ENCODE measurements around the gene NECAB3.

The NECAB3 gene

DNA sequence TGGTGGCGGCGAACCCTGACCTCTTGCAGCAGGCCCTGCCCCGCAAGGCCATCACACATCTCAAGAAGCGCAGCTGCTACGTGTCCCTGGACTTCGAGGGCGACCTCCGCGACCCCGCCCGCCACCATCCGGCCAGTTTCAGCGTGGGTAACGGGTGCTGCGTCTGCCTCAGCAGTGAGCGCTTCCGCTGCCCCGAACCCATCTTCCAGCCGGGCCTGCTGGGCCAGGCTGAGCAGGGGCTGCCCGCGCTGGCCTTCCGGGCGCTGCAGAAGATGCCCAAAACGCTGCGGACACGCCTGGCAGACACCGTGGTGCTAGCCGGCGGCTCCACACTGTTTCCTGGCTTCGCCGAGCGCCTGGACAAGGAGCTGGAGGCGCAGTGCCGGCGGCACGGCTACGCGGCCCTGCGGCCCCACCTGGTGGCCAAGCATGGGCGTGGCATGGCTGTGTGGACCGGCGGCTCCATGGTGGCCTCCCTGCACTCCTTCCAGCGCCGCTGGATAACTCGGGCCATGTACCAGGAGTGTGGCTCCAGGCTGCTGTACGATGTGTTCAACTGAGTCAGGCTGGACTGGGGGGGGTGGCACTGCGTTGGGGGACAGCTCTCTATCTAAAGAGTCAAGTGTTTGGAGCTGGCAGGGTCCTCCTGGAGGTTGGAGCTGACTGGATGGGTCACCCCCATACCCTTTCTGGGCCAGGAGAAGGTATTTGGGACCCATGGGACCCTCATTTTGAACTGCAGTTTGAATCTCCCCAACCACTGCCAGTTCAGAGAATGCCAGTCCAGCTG is 6.4 kb downstream of the NECAB3 start:
- Histone ChIP-seq H3K4me1 (ENCODE audit: control insufficient read depth, insufficient read depth, low read length) (peaks cover 52% of the 10 kb centered on the region), H3K27ac (ENCODE audit: low read length) (peak overlapping the region; percentile 88), H3K9ac (ENCODE audit: low read length in 2 of 2) (peak overlapping the region; percentile 47 to 56)

DNA sequence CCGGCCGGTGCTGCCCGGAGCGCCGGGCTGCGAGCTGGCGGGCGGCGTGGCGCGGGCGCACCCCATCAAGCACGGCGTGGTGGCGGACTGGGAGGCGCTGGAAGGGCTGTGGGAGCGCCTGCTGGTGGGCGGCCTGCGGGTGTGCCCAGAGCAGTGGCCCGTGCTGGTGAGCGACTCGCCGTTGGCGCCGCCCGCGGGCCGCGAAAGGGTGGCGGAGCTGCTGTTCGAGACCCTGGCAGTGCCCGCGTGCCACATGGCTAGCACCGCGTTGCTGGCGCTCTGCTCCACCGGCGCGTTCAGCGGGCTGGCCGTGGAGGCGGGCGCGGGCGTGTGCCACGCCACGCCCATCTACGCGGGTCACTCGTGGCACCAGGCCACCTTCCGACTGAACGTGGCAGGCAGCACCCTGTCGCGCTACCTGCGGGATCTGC is 7.0 kb downstream of the NECAB3 start:
- peak overlapping the region; percentile 32 to 77 for H3K4me3 ChIP-seq (ENCODE audit: low read length in 2 of 2)
- H3K27ac ChIP-seq (ENCODE audit: low read length), result peak overlapping the region; percentile 88
- H3K27me3 ChIP-seq (ENCODE audit: control insufficient read depth in 1 of 2, insufficient read depth in 2 of 2, low read length in 2 of 2), result no peaks in the 10 kb centered on the region
- peaks cover 52% of the 10 kb centered on the region for H3K4me1 ChIP-seq (ENCODE audit: control insufficient read depth, insufficient read depth, low read length)
- peak overlapping the region; percentile 47 to 56 for H3K9ac ChIP-seq (ENCODE audit: low read length in 2 of 2)
- H3K36me3 ChIP-seq (ENCODE audit: control insufficient read depth in 2 of 2, insufficient read depth in 2 of 2, low read length in 2 of 2), result peaks cover 10 to 15% of the 10 kb centered on the region in 2 donors
- H3K9me3 ChIP-seq (ENCODE audit: control insufficient read depth in 2 of 2, low read length in 2 of 2), result no peaks in the 10 kb centered on the region

More for the DNA sequence above, 6.4 kb downstream of the NECAB3 start:
- H3K36me3 ChIP-seq (ENCODE audit: control insufficient read depth in 2 of 2, insufficient read depth in 2 of 2, low read length in 2 of 2), result peaks cover 10 to 15% of the 10 kb centered on the region in 2 donors
- H3K4me3 ChIP-seq (ENCODE audit: low read length in 2 of 2), result peak overlapping the region; percentile 32 to 77
- H3K9me3 ChIP-seq (ENCODE audit: control insufficient read depth in 2 of 2, low read length in 2 of 2), result no peaks in the 10 kb centered on the region
- H3K27me3 ChIP-seq (ENCODE audit: control insufficient read depth in 1 of 2, insufficient read depth in 2 of 2, low read length in 2 of 2), result no peaks in the 10 kb centered on the region

DNA sequence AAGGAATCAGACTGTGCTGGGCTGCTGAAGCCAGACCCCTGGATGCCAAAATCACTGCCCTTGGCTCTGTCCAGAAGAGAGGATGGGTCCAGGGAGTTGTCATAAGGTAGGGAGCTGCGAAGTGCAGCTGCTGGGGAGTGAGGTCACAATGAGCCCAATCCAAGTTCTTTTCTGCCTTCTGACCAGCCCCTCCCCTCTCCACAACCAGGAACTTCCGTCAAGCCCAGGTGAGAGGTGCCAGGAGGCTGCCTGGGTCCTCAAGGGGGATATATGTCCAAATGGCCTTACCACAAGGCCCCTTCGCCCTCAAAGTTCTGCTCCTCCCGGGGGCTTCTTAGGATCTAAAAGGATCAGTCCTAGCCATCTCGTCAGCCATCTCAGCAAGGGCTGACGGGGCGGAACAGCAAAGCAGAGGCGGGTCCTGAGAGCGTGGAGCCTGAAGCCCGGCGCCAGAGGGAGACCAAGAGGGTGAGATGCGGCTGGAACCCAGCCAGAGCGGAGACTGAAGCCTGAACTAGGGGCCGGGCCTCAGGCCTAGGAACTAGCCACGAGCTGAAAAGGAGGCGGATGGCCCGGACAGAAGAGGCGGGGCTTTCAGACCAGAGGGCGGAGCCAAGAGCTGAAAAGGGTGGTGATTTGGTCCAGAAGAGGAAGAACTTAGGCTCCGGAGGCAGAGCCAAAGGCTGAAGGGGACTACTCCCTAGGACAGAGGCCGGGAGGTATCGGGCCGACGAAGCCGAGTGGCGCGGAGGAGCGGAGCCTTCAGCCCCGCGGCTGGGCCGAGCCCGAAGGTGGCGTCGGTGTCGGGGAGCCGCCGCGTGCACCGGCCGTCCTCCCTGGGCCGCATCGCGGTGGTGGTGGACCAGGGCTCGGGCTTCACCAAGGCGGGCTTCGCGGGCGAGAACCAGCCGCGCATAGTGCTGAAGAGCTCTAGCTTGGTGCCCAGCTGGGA is 7.7 kb downstream of the NECAB3 start, which contains the start of gene ACTL10:
Gene ACTL10 (plus strand): TSS at position 651 of the 952 bp plus-strand sequence. CDS start 555 bp downstream, outside the sequence.
- Histone ChIP-seq H3K36me3 (ENCODE audit: control insufficient read depth in 2 of 2, insufficient read depth in 2 of 2, low read length in 2 of 2) (peaks cover 10 to 14% of the 10 kb centered on the region in 2 donors), H3K27ac (ENCODE audit: low read length) (peak within 1 kb of the TSS; percentile 88), H3K9me3 (ENCODE audit: control insufficient read depth in 2 of 2, low read length in 2 of 2) (no peaks in the 10 kb centered on the region), H3K4me1 (ENCODE audit: control insufficient read depth, insufficient read depth, low read length) (peaks cover 52% of the 10 kb centered on the region), H3K27me3 (ENCODE audit: control insufficient read depth in 1 of 2, insufficient read depth in 2 of 2, low read length in 2 of 2) (no peaks in the 10 kb centered on the region), H3K9ac (ENCODE audit: low read length in 2 of 2) (peak within 1 kb of the TSS; percentile 56 to 80), H3K4me3 (ENCODE audit: low read length in 2 of 2) (peak within 1 kb of the TSS; percentile 32 to 77)

DNA sequence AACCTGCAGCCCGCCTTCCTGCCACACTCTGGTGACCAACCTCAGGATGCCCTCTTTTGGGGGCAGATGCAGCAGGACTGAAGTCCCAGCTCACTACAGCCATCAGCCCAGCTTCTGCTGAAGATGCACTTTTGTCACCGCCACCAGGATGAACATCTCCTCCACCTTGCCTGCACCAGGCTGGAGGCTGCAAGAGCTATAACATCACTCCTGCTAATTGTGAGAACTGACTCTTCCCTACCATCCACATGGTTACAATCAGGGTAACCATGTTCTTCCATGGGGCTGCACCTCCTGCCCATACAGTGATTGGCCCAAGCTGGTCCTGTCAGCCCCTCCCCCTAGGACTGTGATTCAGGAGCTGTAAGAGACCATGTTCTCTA is 9.5 kb downstream of the NECAB3 start:
- H3K9ac ChIP-seq (ENCODE audit: low read length in 2 of 2), result no peak overlapping the region
- H3K27ac ChIP-seq (ENCODE audit: low read length), result peak overlapping the region; percentile 89
- H3K27me3 ChIP-seq (ENCODE audit: control insufficient read depth in 1 of 2, insufficient read depth in 2 of 2, low read length in 2 of 2), result no peaks in the 10 kb centered on the region
- peaks cover 6 to 13% of the 10 kb centered on the region in 2 donors for H3K36me3 ChIP-seq (ENCODE audit: control insufficient read depth in 2 of 2, insufficient read depth in 2 of 2, low read length in 2 of 2)
- no peak overlapping the region for H3K4me3 ChIP-seq (ENCODE audit: low read length in 2 of 2)
- H3K4me1 ChIP-seq (ENCODE audit: control insufficient read depth, insufficient read depth, low read length), result peaks cover 49% of the 10 kb centered on the region
- no peaks in the 10 kb centered on the region for H3K9me3 ChIP-seq (ENCODE audit: control insufficient read depth in 2 of 2, low read length in 2 of 2)

DNA sequence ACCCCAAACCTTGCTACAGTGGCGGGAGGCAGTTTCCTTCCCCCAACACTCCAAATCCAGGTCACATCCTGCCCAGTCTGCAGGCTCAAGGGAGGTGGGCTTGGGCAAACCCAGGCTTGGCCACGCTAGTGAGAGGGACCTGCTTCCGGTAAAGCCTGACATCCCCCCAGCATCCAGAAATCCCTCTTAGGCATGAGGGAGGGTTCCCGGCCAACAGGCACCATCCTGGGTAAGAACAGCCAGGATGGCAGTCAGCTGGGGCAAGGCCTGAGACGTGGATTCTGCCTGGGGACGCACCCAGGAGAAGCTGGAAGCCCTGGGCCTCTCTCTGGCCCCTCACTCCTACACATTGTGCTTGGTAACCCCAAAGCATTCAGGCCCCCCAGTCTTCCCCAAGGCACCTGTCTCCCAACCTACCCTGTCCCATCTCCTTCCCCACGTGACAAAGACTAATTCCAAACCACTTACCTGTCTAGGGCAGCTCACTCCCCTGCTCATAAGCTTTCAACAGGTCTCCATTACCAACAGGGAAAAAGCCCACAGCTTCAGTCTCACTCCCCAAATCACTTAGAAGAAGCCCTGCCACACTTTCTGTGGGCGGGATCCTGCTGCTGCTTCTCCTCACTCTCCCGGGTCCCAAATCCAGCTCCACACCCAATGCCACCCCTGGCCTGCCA is 10.0 kb downstream of the NECAB3 start:
- peak overlapping the region; percentile 89 for H3K27ac ChIP-seq (ENCODE audit: low read length)
- H3K9me3 ChIP-seq (ENCODE audit: control insufficient read depth in 2 of 2, low read length in 2 of 2), result no peaks in the 10 kb centered on the region
- peaks cover 49% of the 10 kb centered on the region for H3K4me1 ChIP-seq (ENCODE audit: control insufficient read depth, insufficient read depth, low read length)
- H3K4me3 ChIP-seq (ENCODE audit: low read length in 2 of 2), result peak overlapping the region; percentile 87
- no peaks in the 10 kb centered on the region for H3K27me3 ChIP-seq (ENCODE audit: control insufficient read depth in 1 of 2, insufficient read depth in 2 of 2, low read length in 2 of 2)
- peaks cover 9 to 13% of the 10 kb centered on the region in 2 donors for H3K36me3 ChIP-seq (ENCODE audit: control insufficient read depth in 2 of 2, insufficient read depth in 2 of 2, low read length in 2 of 2)
- peak overlapping the region; percentile 83 to 85 for H3K9ac ChIP-seq (ENCODE audit: low read length in 2 of 2)

DNA sequence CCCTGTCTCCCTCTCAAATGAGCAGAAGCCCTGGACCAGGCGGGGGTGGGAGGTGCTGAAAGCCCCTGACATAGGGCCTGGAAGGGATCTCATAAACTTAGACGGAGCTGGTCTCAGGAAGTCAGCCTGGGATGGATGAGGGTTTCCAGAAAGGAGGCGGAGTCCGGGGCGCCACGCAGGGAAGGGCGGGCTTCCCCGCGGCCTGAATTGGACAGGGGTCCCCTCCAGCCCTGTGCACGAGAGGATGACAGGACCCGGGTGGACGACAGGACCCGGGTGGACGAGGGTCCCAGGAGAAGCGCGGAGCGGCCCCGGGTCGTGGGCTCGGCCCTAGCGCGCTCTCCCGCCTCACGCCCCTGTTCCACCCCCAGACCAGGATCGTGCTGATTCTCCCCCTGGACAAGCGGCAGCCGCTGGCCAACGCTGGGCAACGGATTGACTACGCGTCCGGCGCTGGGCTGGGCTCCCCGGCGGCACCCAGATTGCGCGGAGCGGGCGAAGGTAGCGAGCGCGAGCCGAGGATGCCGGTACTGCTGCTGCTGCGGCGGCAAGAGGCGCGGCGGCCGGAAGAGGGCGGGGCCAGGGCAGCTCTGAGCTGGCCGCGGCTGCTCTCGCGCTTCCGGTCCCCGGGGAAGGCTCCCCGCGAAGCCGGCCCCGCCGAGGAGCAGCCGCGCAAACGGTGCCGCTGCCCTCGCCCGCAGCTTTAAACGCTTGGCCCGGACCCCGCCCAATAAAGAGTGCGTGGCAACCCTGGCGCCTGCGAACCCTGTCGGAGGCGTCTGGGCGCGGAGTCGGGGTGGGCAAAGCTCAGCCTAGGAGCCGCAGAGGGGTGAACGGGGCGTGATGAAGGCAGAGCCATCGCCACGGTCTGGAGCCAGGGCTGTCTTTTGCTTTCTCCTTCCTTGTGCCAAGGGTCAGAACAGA is 10.8 kb downstream of the NECAB3 start:
- Histone ChIP-seq H3K4me1 (ENCODE audit: control insufficient read depth, insufficient read depth, low read length) (peaks cover 48% of the 10 kb centered on the region), H3K36me3 (ENCODE audit: control insufficient read depth in 2 of 2, insufficient read depth in 2 of 2, low read length in 2 of 2) (peaks cover 7 to 9% of the 10 kb centered on the region in 2 donors), H3K27ac (ENCODE audit: low read length) (peak overlapping the region; percentile 89), H3K27me3 (ENCODE audit: control insufficient read depth in 1 of 2, insufficient read depth in 2 of 2, low read length in 2 of 2) (no peaks in the 10 kb centered on the region), H3K9me3 (ENCODE audit: control insufficient read depth in 2 of 2, low read length in 2 of 2) (no peaks in the 10 kb centered on the region), H3K9ac (ENCODE audit: low read length in 2 of 2) (peak overlapping the region; percentile 83 to 85), H3K4me3 (ENCODE audit: low read length in 2 of 2) (peak overlapping the region; percentile 87)

DNA sequence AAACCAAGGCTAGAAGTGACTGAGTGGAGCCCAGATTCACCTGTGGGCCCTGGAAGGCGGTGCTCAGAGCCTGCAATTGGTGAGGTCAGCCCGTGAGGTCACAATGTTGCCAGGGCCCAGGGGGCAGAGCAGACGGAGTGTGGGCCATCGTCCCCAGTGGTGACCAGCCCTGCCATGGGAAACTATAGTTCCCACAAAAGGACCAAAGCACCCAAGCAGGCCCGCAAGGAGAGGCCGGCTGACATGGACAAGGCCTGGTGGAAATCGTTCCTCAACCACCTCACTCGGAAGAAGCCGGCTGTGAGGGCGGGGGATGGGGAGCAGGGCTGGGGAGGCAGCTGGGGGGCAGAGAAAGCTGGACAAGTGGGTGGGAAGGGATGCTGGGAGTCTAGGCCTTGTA is 12.1 kb downstream of the NECAB3 start, which contains the start of gene C20orf144:
Gene C20orf144 (plus strand): TSS at position 156 of the 400 bp plus-strand sequence. CDS start 19 bp downstream, at position 175.
- Histone ChIP-seq H3K4me1 (ENCODE audit: control insufficient read depth, insufficient read depth, low read length) (peaks cover 35% of the 10 kb centered on the region), H3K9ac (ENCODE audit: low read length in 2 of 2) (peak within 1 kb of the TSS; percentile 68 to 85), H3K27me3 (ENCODE audit: control insufficient read depth in 1 of 2, insufficient read depth in 2 of 2, low read length in 2 of 2) (no peaks in the 10 kb centered on the region), H3K9me3 (ENCODE audit: control insufficient read depth in 2 of 2, low read length in 2 of 2) (no peaks in the 10 kb centered on the region), H3K27ac (ENCODE audit: low read length) (peak within 1 kb of the TSS; percentile 89), H3K36me3 (ENCODE audit: control insufficient read depth in 2 of 2, insufficient read depth in 2 of 2, low read length in 2 of 2) (peaks cover 14 to 15% of the 10 kb centered on the region in 2 donors), H3K4me3 (ENCODE audit: low read length in 2 of 2) (peak within 1 kb of the TSS; percentile 87)

DNA sequence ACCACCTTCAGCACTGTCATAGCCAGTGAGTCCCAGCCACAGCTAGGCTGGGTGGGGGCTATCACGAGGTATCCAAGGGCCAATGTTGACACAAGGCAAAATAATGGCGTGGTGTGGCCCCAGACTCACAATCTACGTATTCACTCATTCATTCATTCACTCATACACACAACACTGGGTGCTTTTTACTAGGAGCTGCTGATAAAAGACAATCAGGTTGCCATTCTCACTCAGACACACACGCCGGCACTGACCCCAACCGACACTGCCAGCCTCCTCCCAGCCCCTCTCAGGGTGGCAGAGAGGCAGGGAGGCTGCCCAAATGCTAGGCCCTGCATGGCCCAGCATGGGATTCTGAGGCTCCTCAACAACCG is 13.6 kb downstream of the NECAB3 start:
- Histone ChIP-seq H3K4me3 (ENCODE audit: low read length in 2 of 2) (no peak overlapping the region), H3K4me1 (ENCODE audit: control insufficient read depth, insufficient read depth, low read length) (peaks cover 22% of the 10 kb centered on the region), H3K27me3 (ENCODE audit: control insufficient read depth in 1 of 2, insufficient read depth in 2 of 2, low read length in 2 of 2) (no peaks in the 10 kb centered on the region), H3K9ac (ENCODE audit: low read length in 2 of 2) (no peak overlapping the region), H3K36me3 (ENCODE audit: control insufficient read depth in 2 of 2, insufficient read depth in 2 of 2, low read length in 2 of 2) (peaks cover 14 to 17% of the 10 kb centered on the region in 2 donors), H3K9me3 (ENCODE audit: control insufficient read depth in 2 of 2, low read length in 2 of 2) (no peaks in the 10 kb centered on the region), H3K27ac (ENCODE audit: low read length) (no peak overlapping the region)

DNA sequence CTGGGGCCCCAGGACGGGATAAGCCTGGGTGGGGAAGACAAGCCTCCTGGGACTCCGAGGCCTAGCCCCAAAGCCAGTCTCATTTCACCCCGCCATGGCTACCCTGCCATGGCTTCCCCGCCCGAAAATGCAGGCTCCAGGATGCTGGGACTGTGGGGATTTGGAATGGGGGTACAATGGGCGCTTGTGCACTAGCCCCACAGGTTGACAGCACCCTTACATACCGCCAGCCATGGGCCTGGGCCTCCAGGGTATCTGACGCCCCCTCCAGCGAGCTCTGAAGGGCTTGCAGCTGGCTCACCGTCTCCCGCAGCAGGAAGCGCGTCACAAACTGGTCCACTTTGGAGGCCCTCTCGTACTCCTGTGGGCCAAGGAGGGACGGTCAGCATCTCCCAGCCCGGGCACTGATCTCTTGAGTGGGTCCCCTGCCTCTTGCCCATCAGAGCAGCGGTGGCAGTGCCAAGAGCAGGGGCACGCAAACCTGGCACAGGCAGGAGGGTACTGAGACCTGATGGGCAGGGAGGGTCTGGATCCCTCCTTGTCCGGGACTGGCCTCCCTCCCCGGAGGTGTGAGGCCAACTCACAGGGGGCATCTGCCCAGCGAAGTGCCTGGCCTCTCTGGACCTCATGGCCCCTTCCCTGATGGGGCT is 14.1 kb downstream of the NECAB3 start:
- Histone ChIP-seq H3K27ac (ENCODE audit: low read length) (no peak overlapping the region), H3K9ac (ENCODE audit: low read length in 2 of 2) (no peak overlapping the region), H3K9me3 (ENCODE audit: control insufficient read depth in 2 of 2, low read length in 2 of 2) (no peaks in the 10 kb centered on the region), H3K36me3 (ENCODE audit: control insufficient read depth in 2 of 2, insufficient read depth in 2 of 2, low read length in 2 of 2) (peaks cover 14 to 17% of the 10 kb centered on the region in 2 donors), H3K4me1 (ENCODE audit: control insufficient read depth, insufficient read depth, low read length) (peaks cover 22% of the 10 kb centered on the region), H3K27me3 (ENCODE audit: control insufficient read depth in 1 of 2, insufficient read depth in 2 of 2, low read length in 2 of 2) (no peaks in the 10 kb centered on the region), H3K4me3 (ENCODE audit: low read length in 2 of 2) (no peak overlapping the region)

All from stomach smooth muscle (tissue), 2 donors.